Fibroblast of skin of left biceps (primary cell): ENCODE results near the gene HUS1.

ENCODE experiments used
- DNase-seq, 2 experiments: peaks; one replicate each; pipeline ENCODE4 v3.0.0-alpha.2; 2013; ENCODE audit warnings: low read depth in 2 of 2

Gene HUS1

GRCh38 chr7:47979832-47980181 is 392 bp upstream of the HUS1 start:
- no peak for DNase-seq

GRCh38 chr7:47978790-47979144 is 648 bp downstream of the HUS1 start:
- DNase-seq: no peak

DNA sequence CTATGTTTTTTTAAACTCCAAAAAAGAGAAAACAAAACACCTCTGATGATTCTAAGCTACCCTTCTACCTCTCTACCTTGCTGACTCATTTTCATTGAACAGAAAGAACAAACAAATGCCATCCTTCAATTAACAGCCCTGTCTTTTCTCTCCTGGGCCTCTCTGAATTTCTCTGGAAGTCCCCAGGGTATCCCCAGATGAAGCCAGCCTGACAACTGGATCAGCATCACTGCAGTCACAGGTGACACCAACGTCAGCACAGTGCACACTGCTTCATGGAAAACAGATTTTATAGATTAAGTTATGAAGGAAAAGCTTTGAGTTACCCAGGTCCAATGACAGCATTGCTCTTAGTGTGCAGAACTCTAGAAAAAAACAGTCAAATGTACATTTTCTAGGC is 5.7 kb downstream of the HUS1 start:
- no peak for DNase-seq

GRCh38 chr7:47970761-47971160 is 8.7 kb downstream of the HUS1 start:
- DNase-seq: no peak

GRCh38 chr7:47968847-47969774 is 10.3 kb downstream of the HUS1 start:
- no peak for DNase-seq

- DNase-seq: no peak
Measured at GRCh38 chr7:47967708-47968107, 11.7 kb downstream of the HUS1 start.

DNA sequence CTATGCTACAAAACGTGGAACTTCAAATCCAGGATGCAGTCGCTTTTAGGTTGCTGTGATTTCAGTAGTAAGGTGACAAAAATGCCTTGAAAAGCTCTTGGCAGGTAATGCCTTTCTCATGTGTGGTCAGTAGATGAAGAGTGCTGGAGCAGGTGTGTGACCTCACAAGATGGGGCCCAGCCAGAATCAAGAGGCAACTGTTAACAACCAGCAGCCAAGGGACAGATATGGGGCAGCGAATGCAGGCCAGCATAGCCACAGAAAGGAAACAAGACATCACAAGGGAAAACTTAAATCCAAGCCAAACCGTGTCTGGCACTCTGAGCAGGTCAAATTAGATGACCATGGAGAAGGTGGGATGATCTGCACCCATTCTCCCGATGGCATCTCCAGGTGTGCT is 12.3 kb downstream of the HUS1 start:
- DNase-seq: no peak

DNA sequence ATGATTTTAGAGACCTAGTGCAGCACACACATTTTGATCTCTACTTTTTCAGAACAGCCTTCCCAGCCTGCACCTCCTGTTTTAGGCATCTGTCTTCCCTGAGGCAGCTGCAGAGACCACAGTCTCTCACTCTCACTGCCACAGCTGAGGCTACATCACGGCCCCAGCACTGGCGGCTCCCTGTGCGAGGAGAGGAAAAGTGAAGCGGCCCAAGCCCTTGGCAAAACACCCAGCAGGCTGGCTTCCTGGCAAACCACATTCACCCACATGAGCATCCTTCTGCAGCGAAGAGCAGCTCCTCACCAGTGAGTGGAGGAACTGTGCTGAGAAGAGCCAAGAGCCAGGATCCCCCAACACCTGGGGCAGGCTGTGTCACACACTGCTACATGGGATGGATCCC is 14.0 kb downstream of the HUS1 start:
- DNase-seq: no peak

- no peak for DNase-seq
Measured at GRCh38 chr7:47962262-47962661, 17.2 kb downstream of the HUS1 start.

GRCh38 chr7:47957156-47957555 is 22.3 kb downstream of the HUS1 start:
- DNase-seq: no peak

DNA sequence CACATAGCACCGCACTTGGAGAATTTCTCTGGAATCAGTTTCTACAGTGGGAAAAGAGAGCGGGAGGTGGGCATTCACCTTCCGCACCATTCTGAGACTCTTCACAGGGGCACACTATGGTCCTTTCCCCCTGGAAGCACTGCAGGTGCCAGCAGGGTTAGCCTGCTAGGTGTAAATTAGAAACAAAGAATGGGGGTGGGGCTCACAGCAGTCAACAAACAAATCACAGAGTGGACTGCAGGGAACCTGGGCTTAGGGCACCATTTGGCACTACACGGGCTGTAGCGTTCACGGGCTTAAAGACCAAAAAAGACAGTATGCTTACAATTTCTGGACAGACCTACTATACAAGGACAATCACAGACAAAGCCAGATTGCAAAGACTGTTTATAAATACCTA is 23.2 kb downstream of the HUS1 start:
- DNase-seq: no peak

GRCh38 chr7:47954231-47954911 is 25.0 kb downstream of the HUS1 start:
- DNase-seq: no peak

GRCh38 chr7:47953822-47954221 is 25.6 kb downstream of the HUS1 start:
- DNase-seq: no peak

- no peak for DNase-seq
Measured at GRCh38 chr7:47952224-47952623, 27.2 kb downstream of the HUS1 start.

- DNase-seq: no peak
Measured at GRCh38 chr7:47951374-47951773, 28.0 kb downstream of the HUS1 start.

GRCh38 chr7:47950714-47951113 is 28.7 kb downstream of the HUS1 start:
- DNase-seq: no peak

GRCh38 chr7:47949703-47950102 is 29.7 kb downstream of the HUS1 start:
- DNase-seq: no peak

DNA sequence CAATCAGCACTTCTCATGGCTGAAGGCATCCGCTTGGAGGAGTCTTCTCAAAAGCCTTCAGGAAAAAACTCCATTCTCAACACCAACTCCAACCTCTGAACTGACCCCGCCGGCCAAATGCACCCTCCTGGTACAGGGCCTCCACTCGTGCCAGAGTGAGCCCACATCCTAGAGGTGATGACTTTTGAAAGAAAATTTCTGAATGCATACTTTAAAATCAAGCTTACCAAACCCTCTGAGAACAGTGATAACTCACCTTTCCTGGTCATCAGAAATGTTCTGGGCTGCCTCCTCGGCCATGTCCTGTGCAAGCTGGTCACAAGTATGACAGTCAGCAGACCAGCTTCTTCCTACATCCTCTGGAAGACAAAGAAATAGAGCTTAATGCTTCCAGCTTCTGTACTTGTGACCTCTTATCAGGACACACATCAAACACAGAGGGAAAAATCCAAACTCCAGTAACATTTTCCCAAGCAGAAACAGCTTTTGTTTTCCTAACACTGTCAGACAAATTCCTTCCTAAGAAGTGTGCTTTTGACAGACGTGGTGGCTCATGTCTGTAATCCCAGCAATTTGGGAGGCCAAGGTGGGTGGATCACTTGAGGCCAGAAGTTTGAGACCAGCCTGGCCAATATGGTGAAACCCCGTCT is 31.1 kb downstream of the HUS1 start, which contains the start of gene PKD1L1:
PKD1L1 (minus strand) TSS at position 326 of the 650 bp plus-strand sequence; CDS start at position 300, 26 bp downstream.
- no peak for DNase-seq

DNA sequence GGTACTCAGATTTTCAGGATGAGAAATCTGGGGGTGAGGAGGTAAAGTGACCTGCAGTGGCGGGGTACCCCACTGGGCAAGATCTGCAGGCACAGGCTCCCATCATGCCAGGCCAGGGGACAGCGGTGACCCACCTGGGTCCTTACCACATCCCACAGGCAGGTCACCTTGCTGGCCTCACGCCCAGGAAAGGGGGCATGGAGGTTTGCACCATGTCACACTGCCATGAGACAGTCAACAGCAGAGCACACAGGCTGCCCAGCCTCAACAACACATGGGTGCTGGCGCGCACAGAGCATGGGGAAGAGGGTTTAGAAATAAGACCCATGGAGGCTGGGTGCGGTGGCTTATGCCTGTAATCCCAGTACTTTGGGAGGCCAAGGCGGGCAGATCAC is 32.1 kb downstream of the HUS1 start:
- no peak for DNase-seq

GRCh38 chr7:47946581-47947354 is 32.6 kb downstream of the HUS1 start:
- no peak for DNase-seq

DNA sequence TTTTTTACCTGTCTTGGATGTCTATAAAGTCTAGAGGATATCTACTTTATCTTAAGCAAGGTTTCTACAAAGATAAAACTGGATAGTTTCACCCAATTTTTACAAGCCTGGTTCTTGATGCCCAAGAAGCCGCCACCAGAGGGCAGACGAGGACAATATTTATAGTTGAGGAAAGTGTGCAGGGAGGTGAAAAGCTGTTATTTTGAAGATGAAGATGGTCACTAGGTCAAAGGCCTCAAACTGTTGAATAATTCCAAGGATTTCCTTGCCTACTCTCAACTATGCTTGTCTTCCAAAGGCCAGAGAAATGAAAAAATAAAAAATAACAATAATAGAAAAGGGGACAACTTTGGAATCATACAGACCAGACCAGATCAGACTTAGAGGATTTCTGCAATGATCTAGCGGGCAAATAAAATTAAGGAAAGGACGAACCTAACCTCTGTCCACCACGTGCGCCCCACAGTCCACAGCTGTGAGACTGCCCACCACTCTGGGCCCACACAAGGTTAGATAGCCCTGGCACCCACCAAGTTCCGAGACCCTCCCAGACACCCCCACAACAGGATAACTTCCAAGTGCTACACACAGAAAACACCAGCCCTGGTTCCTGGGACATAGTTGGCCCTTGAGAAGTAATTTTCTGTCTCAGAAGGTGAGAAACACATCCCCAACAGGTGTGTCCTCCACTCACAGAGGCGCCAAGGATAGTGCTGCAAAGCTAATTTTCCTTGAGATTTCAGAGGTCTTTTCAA is 34.0 kb downstream of the HUS1 start:
- no peak for DNase-seq
